Brain pericyte (primary cell): ENCODE data around the gene LPCAT1.
"Not testable (repeated sequence)": the region's sequence is repeated elsewhere in the genome, so short reads cannot be mapped to it uniquely, and the experiment has no call there.

Experiments
- DNase-seq: peaks from one replicate; pipeline ENCODE4 v3.0.0-alpha.2; 2012; ENCODE audit warnings: low read depth, low spot score

LPCAT1 gene

DNA sequence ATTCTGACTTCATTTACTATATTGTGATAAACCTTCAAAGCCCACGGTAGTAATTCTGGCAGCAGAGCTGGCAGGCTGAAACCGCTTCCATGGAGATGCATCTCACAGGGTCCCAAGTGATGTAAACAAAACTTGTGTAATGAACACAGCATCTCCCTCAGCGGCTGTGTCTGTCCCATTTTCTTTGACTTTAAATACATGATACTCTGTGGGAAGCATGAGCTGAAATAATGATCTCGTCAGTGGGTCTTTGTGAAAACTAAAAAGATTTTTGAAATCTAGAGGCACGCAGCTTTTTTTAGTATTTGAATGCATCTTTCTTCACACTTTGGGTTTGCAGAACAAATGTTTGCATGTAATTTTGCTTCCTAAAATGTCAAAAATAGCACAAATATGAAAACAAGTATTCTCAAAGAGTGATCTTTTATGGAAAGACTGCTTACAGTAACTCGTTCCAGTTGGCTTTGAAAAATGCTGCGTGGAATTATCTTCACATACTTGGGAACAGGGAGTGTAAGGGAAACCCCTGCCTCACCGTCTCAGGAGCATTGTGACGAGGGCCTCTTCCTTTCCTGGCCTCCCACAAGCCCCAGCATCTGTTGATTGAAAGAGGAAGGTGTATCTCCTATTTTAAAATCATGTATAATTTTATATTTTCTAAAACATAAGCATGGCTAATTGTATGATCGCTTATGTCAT lies 18.1 kb upstream of the LPCAT1 start:
- no peak for DNase-seq

- DNase-seq, result no peak
Measured at GRCh38 chr5:1540831-1541701, 17.3 kb upstream of the LPCAT1 start.

DNA sequence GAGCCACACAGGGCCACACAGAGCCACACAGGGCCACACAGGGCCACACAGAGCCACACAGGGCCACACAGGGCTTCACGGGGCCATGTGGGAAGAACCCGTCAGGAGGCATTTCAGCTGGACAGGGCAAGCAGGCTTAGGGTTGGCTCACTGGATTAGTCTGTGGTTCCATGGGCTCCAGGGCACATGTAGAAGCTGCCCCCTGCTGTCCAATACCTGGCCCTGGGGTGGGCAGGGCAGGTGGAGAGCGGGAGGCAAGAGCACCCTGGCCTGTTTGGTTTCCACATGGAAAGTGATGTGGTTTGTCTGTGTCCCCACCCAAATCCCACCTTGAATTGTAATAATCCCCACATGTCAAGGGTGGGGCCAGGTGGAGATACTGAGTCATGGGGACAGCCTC lies 16.4 kb upstream of the LPCAT1 start:
- no peak for DNase-seq

DNA sequence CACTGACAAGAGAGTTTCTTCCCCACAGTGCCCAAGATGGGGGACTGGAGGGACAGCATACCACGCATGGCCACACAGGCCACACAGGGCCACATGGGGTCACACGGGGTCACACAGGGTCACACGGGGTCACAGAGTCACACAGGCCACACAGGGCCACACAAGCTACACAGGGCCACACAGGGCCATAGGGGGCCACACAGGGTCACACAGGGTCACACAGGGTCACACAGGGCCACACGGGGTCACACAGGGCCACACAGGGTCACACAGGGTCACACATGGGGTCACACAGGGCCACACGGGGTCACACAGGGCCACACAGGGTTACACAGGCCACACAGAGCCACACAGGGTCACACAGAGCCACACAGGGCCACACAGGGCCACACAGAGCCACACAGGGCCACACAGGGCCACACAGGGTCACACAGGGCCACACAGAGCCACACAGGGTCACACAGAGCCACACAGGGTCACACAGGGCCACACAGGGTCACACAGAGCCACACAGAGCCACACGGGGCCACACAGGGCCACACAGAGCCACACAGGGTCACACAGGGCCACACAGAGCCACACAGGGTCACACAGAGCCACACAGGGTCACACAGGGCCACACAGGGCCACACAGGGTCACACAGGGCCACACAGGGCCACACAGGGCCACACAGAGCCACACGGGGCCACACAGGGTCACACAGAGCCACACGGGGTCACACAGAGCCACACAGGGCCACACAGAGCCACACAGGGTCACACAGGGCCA lies 15.8 kb upstream of the LPCAT1 start:
- not testable (repeated sequence) for DNase-seq

DNA sequence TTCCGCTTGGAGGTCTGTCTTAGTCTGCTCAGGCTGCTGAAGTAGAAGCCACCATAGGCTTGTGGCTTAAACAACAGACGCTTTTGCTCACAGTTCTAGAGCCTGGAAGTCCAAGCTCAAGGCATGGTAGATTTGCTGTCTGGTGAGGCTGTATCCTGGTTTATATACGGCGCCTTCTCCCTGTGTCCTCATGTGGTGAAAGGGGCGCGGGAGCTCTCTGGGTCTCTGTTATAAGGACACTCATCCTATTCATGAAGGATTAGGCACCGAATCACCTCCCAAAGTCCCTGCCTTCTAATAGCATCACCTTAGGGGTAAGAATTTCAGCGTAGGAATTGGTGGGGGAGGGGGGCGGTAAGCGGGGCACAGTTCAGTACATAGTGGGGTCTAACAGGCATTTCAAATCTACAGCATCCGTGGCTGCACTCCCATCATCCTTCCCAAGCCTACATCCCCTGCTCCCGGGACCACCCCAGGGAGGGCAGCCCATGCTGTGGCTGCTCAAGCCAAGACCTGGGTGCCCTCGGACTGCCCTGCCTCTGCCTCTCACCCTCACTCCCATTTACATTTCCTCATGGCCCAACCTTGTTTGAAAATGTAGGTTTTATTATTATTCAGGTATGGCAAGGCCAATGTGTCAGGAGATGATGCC lies 15.1 kb upstream of the LPCAT1 start:
- no peak for DNase-seq

- no peak for DNase-seq
Measured at GRCh38 chr5:1538276-1538675, 14.5 kb upstream of the LPCAT1 start.

DNA sequence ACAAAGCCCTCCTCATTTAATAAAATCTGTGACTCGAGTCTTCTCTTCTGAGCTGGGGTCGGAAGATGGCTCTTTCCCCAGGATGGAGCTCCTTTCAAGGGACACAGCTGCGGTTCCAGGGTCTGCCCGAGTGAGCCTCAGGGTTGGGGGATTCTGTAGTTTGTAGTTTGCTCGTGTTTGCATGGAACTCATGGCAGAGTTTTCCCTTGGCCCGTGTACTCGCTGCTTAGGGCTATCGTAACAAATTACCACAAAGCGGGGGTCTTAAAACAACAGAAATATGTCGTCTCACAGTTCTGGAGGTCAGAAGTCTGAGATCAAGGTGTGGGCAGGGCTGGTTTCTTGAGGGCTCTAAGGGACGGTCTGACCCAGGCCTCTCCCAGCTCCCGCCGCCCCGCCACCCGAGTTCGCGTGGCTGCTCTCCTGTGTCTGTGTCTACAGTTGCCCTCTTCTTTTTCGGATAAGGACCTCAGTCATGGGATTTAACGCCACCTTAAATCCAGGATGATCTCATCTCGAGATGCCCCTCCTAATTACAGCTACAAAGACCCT lies 13.9 kb upstream of the LPCAT1 start:
- DNase-seq, result no peak

- DNase-seq, result no peak
Measured at GRCh38 chr5:1536871-1537602, 13.3 kb upstream of the LPCAT1 start.

- DNase-seq, result no peak
Measured at GRCh38 chr5:1536322-1536845, 12.6 kb upstream of the LPCAT1 start.

- DNase-seq, result no peak
Measured at GRCh38 chr5:1535646-1536045, 11.9 kb upstream of the LPCAT1 start.

GRCh38 chr5:1532384-1532783 lies 8.6 kb upstream of the LPCAT1 start:
- DNase-seq, result no peak

- no peak for DNase-seq
Measured at GRCh38 chr5:1529498-1529897, 5.7 kb upstream of the LPCAT1 start.

GRCh38 chr5:1527533-1528205 lies 3.9 kb upstream of the LPCAT1 start:
- DNase-seq, result no peak

- no peak for DNase-seq
Measured at GRCh38 chr5:1526681-1527131, 2.9 kb upstream of the LPCAT1 start.

- no peak for DNase-seq
Measured at GRCh38 chr5:1526190-1526631, 2.5 kb upstream of the LPCAT1 start.

- DNase-seq, result no peak
Measured at GRCh38 chr5:1525624-1526189, 1.9 kb upstream of the LPCAT1 start.

- no peak for DNase-seq
Measured at GRCh38 chr5:1524799-1525623, 1.3 kb upstream of the LPCAT1 start.

- no peak for DNase-seq
Measured at GRCh38 chr5:1524481-1524798, 680 bp upstream of the LPCAT1 start.

GRCh38 chr5:1523480-1523792 lies 324 bp downstream of the LPCAT1 start:
- no peak for DNase-seq
